OCI-LY1 (cell line): ENCODE data around the gene WIZ.

Experiments used
- H2AFZ ChIP-seq: fragments of 200-600 bp; sonication (generic), shearing (Covaris generic); 2 replicates; pipeline ENCODE4 v1.6.0; 2014; ENCODE audit warnings: antibody characterized with exemption, mild to moderate bottlenecking, low read length
- H3F3A ChIP-seq: fragments of 200-600 bp; sonication (generic), shearing (Covaris generic); 2 replicates; pipeline ENCODE4 v1.6.0; 2014; ENCODE audit warnings: mild to moderate bottlenecking, antibody characterized with exemption, low read length, moderate library complexity; ENCODE audit not compliant: insufficient read depth
- H3K27ac ChIP-seq: fragments of 200-600 bp; sonication (generic); 2 replicates; pipeline ENCODE4 v1.5.1; 2014; ENCODE audit warnings: low read length, mixed run types, mild to moderate bottlenecking, low read depth; ENCODE audit not compliant: poor library complexity, severe bottlenecking
- H3K27me3 ChIP-seq: fragments of 200-600 bp; sonication (generic); 2 replicates; pipeline ENCODE4 v1.6.0; 2014; ENCODE audit warnings: antibody characterized with exemption, mild to moderate bottlenecking, low read length, moderate library complexity; ENCODE audit not compliant: insufficient read depth
- H3K36me3 ChIP-seq: fragments of 200-600 bp; sonication (generic); 2 replicates; pipeline ENCODE4 v1.6.1; 2014; ENCODE audit warnings: mild to moderate bottlenecking, antibody characterized with exemption, low read length, moderate library complexity, mixed read lengths; ENCODE audit not compliant: insufficient read depth
- H3K4me1 ChIP-seq: fragments of 200-600 bp; sonication (generic); 2 replicates; pipeline ENCODE4 v1.5.1; 2014; ENCODE audit warnings: mild to moderate bottlenecking, low read length, moderate library complexity; ENCODE audit not compliant: insufficient read depth, severe bottlenecking
- H3K4me2 ChIP-seq: fragments of 200-600 bp; sonication (generic), shearing (Covaris generic); 2 replicates; pipeline ENCODE4 v1.6.1; 2014; ENCODE audit warnings: low read length
- H3K4me3 ChIP-seq: fragments of 200-600 bp; sonication (generic); 2 replicates; pipeline ENCODE4 v1.5.1; 2014; ENCODE audit warnings: low read length, low read depth, mild to moderate bottlenecking, mixed read lengths; ENCODE audit not compliant: poor library complexity, severe bottlenecking
- H3K79me2 ChIP-seq: fragments of 200-600 bp; shearing (Covaris generic); 2 replicates; pipeline ENCODE4 v1.6.1; 2016; ENCODE audit warnings: mixed run types, low read length, mixed read lengths; ENCODE audit not compliant: insufficient read depth
- H3K9ac ChIP-seq: fragments of 200-600 bp; sonication (generic), shearing (Covaris generic); 2 replicates; pipeline ENCODE4 v1.6.1; 2014; ENCODE audit warnings: mild to moderate bottlenecking, low read length, mixed read lengths
- H3K9me2 ChIP-seq: fragments of 200-600 bp; sonication (generic), shearing (Covaris generic); 2 replicates; pipeline ENCODE4 v1.6.1; 2014; ENCODE audit warnings: low read depth, mild to moderate bottlenecking, low read length, mixed read lengths
- H3K9me3 ChIP-seq: fragments of 200-600 bp; shearing (Covaris generic); 2 replicates; pipeline ENCODE4 v1.6.1; 2014; ENCODE audit warnings: low read length, mixed read lengths
- H4K20me1 ChIP-seq: fragments of 200-600 bp; sonication (generic), shearing (Covaris generic); 2 replicates; pipeline ENCODE4 v1.6.0; 2016; ENCODE audit warnings: mild to moderate bottlenecking, low read length; ENCODE audit not compliant: insufficient read depth
- CTCF ChIP-seq: fragments of 200-600 bp; sonication (generic), shearing (Covaris generic); IDR thresholded peaks from 2 replicates; pipeline ENCODE4 v1.5.1; 2017; ENCODE audit warnings: mild to moderate bottlenecking, antibody characterized with exemption, low read length, moderate library complexity, mixed read lengths
- EZH2 ChIP-seq: fragments of 200-600 bp; sonication (generic), shearing (Covaris generic); IDR thresholded peaks from 2 replicates; pipeline ENCODE4 v1.8.0; 2017; ENCODE audit warnings: borderline replicate concordance, mixed run types, mild to moderate bottlenecking, antibody characterized with exemption, low read length, moderate library complexity, mixed read lengths

WIZ gene

GRCh38 chr19:15429825-15430467 lies 19.8 kb downstream of the WIZ start:
- Histone ChIP-seq H3K79me2 (peaks cover 20% of the 10 kb centered on the region), H3K9ac (no peak overlapping the region)

DNA sequence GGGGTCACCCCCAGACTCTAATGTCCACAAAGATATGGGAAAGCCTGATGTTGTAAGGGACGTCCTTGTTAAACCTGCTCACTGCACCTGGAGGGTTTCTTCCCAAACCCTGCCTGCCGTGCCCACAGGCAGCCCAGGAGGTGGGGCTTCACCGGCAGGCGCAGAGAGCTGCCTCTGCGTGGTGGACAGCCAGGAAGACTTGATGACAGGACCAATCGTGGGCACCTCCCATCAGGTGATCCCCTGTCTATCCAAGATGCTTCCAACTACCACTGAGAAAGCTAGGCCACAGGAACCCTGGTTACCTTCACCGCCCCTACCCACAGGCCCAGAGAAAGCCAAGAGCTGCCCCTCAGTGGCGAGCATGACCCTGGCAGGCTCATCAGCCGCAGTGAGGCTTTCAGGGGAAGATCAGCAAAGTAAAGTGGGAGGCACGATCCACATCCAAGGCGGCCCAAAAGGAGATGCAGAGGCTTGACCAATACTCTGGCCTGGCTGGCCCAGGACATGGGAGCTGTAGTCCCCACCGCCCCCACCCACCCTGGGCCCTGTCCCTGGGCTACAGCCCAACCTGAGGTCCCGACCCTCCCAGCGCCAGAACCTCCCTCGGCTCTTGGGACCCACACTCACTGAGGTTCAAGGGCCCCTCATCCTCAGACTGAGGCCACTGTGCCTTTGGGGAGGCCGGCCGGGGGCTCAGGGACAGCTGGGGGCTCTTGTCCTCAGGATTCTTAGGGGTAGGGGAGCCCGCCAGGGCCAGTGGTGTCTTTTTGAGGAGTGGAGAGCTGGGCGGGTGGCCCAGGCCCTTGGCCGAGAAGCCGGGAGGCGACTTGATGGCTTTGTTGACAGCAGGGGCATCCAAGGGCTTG lies 20.6 kb downstream of the WIZ start:
- Histone ChIP-seq H3K9ac (no peak overlapping the region), H3K36me3 (peaks cover 36% of the 10 kb centered on the region), H3K27me3 (no peaks in the 10 kb centered on the region), H3K27ac (no peak overlapping the region), H3K4me1 (peaks cover 25% of the 10 kb centered on the region), H3F3A (no peaks in the 10 kb centered on the region), H4K20me1 (no peaks in the 10 kb centered on the region), H3K4me3 (no peak overlapping the region), H2AFZ (no peak overlapping the region), H3K9me3 (no peaks in the 10 kb centered on the region), H3K9me2 (no peaks in the 10 kb centered on the region), H3K79me2 (peaks cover 20% of the 10 kb centered on the region), H3K4me2 (no peak overlapping the region)
- no peak for TF ChIP-seq EZH2
- TF ChIP-seq CTCF, result no peak

More at GRCh38 chr19:15429825-15430467, 19.8 kb downstream of the WIZ start:
- Histone ChIP-seq H3K36me3 (peaks cover 28% of the 10 kb centered on the region), H3K4me2 (no peak overlapping the region), H3K27me3 (no peaks in the 10 kb centered on the region), H3K4me1 (peaks cover 25% of the 10 kb centered on the region), H4K20me1 (no peaks in the 10 kb centered on the region), H3F3A (no peaks in the 10 kb centered on the region), H3K4me3 (no peak overlapping the region), H3K9me3 (no peaks in the 10 kb centered on the region), H3K27ac (no peak overlapping the region), H3K9me2 (no peaks in the 10 kb centered on the region), H2AFZ (no peak overlapping the region)
- TF ChIP-seq EZH2, result no peak
- no peak for TF ChIP-seq CTCF

DNA sequence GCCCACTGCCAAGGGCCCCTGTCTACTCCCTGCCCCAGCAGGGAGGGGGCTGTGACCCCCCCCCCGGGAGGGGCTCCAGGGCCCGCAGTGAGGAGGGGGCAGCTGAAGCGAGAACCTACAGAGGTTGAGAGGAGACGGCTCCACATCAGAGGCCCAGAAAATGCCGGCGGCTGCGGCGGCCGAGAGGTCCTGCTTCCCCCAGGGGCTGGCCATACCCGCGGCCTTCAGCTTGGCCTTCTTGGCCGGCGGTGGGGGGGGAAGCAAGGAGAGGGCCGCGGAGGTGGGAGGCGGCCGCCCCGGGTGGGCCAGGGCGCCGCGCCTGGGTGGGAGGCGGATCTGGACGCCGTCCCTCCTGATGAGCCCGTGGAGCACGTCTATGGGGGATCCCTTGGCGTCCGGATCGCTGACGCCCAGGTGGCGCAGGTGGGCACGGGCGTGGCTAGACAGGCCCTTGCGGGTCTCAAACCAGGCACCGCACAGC lies 21.7 kb downstream of the WIZ start:
- Histone ChIP-seq H3K79me2 (peaks cover 20% of the 10 kb centered on the region), H3K4me3 (no peak overlapping the region), H4K20me1 (no peaks in the 10 kb centered on the region)

More for the DNA sequence above, 21.7 kb downstream of the WIZ start:
- H3K4me1 ChIP-seq, result peaks cover 20% of the 10 kb centered on the region
- no peak overlapping the region for H2AFZ ChIP-seq
- no peak overlapping the region for H3K4me2 ChIP-seq
- no peaks in the 10 kb centered on the region for H3K9me3 ChIP-seq
- H3F3A ChIP-seq, result no peaks in the 10 kb centered on the region
- H3K27ac ChIP-seq, result no peak overlapping the region
- peaks cover 47% of the 10 kb centered on the region for H3K36me3 ChIP-seq
- H3K9me2 ChIP-seq, result no peaks in the 10 kb centered on the region
- no peaks in the 10 kb centered on the region for H3K27me3 ChIP-seq
- no peak for TF ChIP-seq EZH2
- TF ChIP-seq CTCF, result no peak
- H3K9ac ChIP-seq, result no peak overlapping the region
